Jurkat, Clone E6-1 (cell line): ENCODE results near the gene ARFGEF3.
"Not testable (repeated sequence)": the region's sequence is repeated elsewhere in the genome, so short reads cannot be mapped to it uniquely, and the experiment has no call there.

ENCODE experiments used
- DNase-seq: peaks from one replicate; pipeline ENCODE4 v3.0.0-alpha.2; 2011; ENCODE audit warnings: low read depth, low spot score
- H3K4me3 ChIP-seq: 2 replicates; pipeline ENCODE4 v1.5.1; 2011; ENCODE audit warnings: mild to moderate bottlenecking, low read length, control low read depth, moderate library complexity

ARFGEF3 gene

DNA sequence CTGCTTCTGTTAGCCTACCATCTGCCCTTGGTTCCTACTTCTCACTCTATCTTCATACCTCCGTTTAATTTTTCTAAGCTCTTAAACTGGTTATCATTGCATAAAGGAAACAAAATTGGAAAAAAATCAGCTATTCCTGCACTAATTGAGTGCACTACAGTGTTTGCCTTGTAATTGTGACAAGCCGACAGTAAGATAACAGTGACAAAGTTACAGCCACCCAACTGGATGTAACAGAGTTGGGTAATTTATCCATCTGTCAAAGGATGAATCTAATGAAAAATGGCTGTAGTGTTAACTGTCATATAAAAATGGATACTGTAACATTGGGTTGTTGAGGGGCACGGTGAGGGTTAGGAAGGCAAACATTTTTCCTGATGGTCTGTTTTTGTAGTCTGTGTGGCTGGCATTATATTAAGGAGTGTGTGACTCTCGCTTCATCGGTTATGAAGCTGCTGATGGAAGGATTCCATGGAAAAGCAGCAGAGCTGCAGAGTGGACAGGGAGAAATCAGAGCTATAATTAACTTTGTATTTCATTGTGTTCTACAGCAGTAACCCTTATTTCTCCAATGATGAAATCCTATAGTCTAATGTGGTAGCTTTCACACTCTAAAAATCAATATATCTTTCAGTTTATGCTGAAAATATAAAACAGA, 43.8 kb downstream of the ARFGEF3 start:
- no peak overlapping the region for H3K4me3 ChIP-seq
- no peak for DNase-seq

DNA sequence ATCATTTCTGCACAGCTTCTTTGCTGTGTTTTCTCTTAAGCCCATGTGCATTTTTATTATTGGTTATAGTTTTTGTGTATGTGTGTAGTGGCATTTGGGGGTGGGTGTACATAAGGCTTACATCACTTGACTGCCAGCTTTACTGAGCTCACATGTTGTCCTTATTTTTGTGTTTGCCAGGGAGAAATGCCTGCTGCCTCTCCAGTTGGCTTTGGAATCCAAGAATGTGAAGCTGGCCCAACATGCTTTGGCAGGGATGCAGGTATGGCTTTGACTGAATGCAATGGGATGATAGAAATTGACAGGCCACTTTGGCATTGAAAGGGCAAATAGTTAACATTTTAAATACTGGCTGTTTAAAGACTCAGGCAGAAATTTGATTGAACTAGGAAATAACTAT, 45.1 kb downstream of the ARFGEF3 start:
- no peak for DNase-seq
- H3K4me3 ChIP-seq: no peak overlapping the region

GRCh38 chr6:138211048-138211581, 49.4 kb downstream of the ARFGEF3 start:
- DNase-seq: no peak
- no peak overlapping the region for H3K4me3 ChIP-seq

DNA sequence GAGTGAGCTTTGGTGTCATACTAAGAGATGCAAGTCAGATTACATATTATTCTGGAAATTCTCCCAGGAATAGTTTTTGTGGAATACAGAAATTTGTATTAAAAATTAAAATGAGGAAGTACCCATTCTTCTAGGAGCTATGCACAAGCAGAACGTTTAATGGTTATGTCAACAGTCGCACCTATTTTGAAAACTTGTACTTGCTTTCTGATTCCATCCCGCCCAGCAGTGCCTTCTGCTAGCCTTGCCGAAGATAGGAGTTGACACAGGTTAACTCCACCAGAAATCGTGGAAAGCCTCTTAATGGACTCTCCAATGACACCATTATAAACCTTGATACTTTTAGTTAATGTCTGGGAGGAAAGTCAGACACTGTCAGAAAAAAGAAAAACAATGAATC, 49.9 kb downstream of the ARFGEF3 start:
- no peak overlapping the region for H3K4me3 ChIP-seq
- DNase-seq: no peak

DNA sequence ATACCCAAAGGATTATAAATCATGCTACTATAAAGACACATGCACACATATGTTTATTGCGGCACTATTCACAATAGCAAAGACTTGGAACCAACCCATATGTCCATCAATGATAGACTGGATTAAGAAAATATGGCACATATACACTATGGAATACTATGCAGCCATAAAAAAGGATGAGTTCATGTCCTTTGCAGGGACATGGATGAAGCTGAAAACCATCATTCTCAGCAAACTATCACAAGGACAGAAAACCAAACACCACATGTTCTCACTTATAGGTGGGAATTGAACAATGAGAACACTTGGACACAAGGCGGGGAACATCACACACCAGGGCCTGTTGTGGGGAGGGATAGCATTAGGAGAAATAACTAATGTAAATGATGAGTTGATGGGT, 50.8 kb downstream of the ARFGEF3 start:
- DNase-seq, H3K4me3 ChIP-seq: not testable (repeated sequence)

GRCh38 chr6:138215093-138215782, 53.5 kb downstream of the ARFGEF3 start:
- no peak for DNase-seq
- H3K4me3 ChIP-seq: no peak overlapping the region

DNA sequence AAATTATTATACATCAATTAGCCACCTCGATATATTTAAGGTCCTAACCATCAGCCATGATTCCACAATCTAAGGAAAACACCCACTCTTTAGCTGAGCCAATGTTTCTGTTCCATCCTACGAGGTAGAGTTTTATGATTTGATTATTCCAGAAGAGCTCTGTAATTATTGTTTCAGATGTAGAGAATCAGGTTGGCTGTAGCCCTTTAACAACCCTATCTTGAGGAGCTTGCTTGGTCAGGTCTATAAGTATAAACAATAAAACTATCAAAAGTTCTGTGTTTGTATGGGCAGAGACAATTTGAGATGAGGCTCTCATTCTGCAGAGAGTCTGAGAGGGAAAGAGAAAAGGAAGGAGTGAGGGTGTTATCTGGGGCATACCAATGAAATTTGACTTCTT, 56.7 kb downstream of the ARFGEF3 start, which contains the start of gene PBOV1:
TSS of gene PBOV1 (minus strand) at position 43 of the 400 bp plus-strand sequence. CDS start 96 bp downstream, outside the sequence.
- DNase-seq: no peak
- no peak within 1 kb of the TSS for H3K4me3 ChIP-seq

- no peak overlapping the region for H3K4me3 ChIP-seq
- DNase-seq: no peak
Observed at GRCh38 chr6:138219398-138219797, 57.7 kb downstream of the ARFGEF3 start.

GRCh38 chr6:138219901-138220300, 58.2 kb downstream of the ARFGEF3 start:
- no peak for DNase-seq
- H3K4me3 ChIP-seq: no peak overlapping the region

DNA sequence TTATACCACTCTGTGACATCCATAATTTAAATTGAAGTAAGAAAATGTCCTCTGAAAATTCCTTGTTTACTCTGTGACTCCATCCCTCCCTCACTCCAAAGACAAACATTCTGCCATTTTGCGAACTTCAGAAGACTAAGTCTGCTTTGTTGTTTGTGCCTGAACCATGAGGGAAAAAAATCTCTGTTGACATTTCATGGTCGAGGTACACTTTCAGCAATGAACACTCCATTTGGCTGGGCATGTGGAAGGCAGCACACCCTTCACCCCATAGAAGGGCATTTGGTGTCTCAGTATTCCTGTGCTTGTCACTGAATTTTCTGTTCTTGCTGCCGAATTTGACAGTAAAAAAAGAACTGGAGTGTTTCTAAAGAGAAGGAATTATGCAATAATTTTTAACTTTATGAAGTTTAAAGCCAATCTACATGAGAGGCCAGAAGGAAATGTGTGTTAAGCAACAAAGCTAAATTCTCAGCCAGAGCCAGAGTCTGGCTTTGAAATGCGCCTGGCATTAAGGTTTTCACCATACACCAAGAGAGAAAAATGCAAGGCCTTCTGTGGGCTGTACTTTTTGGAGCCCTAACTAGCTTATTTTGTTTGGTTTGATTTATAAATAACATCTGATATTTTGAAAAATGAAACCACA, 61.3 kb downstream of the ARFGEF3 start:
- no peak overlapping the region for H3K4me3 ChIP-seq
- DNase-seq: no peak

DNA sequence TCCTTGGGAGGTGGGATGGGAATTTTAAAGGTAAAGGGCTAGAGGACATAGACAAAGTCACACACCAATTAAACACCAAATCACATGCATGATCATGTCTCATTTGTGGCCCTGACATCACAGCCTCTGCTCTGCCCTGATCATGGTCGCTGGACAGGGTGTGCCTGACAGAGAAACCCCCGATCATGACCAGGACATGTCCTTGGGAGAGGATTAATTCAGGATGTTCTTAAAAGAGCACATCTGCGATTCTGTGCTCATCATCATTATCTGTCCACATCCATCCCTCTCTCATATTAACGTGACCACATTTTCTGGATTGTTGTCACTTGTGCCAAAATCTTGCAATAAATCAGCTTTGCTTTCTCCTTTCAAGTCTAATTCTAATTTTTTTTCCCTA, 64.2 kb downstream of the ARFGEF3 start:
- DNase-seq: no peak
- no peak overlapping the region for H3K4me3 ChIP-seq

DNA sequence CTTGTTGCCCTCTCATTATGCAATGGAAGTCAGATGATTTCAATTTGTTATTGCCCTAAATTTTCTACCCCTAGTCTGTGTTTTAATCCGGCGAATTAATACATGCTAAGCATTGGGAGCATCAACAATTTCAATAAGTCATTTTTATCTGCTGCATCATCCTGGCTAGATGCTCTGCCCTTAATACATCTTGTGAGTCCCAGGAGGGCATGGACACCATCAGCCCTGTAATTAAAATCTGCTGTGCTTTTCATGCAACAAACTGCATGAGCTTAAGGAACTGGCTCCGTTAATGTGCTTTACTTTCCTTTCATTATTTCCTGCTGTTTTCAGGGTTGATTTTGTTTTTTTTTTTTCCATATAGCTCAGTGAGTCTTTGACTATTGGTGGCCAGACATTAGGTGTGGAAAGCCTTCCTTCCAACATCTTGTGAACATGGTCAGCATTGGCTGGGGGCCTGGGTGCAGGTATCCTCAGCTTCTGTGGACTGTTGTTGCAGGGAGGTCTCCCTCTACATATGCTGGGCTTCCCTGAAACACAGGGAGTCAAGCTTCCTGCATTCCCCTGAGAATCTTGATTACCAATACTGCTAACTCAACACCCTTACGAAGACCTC, 65.1 kb downstream of the ARFGEF3 start:
- H3K4me3 ChIP-seq: no peak overlapping the region
- no peak for DNase-seq

- no peak for DNase-seq
- H3K4me3 ChIP-seq: no peak overlapping the region
Observed at GRCh38 chr6:138227316-138227781, 65.6 kb downstream of the ARFGEF3 start.

- no peak overlapping the region for H3K4me3 ChIP-seq
- DNase-seq: no peak
Observed at GRCh38 chr6:138229072-138229471, 67.3 kb downstream of the ARFGEF3 start.

GRCh38 chr6:138229663-138230179, 68.0 kb downstream of the ARFGEF3 start:
- H3K4me3 ChIP-seq: no peak overlapping the region
- DNase-seq: no peak

- no peak for DNase-seq
- H3K4me3 ChIP-seq: no peak overlapping the region
Observed at GRCh38 chr6:138230221-138230620, 68.5 kb downstream of the ARFGEF3 start.

GRCh38 chr6:138230759-138231380, 69.1 kb downstream of the ARFGEF3 start:
- no peak overlapping the region for H3K4me3 ChIP-seq
- no peak for DNase-seq

- no peak for DNase-seq
- no peak overlapping the region for H3K4me3 ChIP-seq
Observed at GRCh38 chr6:138231381-138231886, 69.7 kb downstream of the ARFGEF3 start.

DNA sequence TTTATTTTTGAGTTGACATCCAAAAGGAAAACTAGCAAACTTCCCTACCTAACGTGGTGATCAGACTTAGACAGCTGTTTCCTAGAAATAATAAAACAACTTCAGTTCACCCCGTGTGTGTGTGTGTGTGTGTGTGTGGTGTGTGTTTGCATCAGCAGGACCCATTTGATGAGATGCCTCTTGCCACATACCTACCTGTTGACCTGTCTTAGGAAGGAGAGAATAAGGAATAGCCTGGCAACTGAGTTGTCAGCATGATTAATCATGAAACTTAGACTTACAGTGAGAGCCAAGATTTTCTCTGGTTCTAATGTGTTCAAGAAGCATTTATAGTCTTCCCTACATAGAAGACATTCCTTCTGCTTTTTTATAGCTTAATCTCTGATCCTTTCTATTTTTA, 72.6 kb downstream of the ARFGEF3 start:
- no peak overlapping the region for H3K4me3 ChIP-seq
- no peak for DNase-seq
